DOHH2 (cell line): ENCODE measurements around the gene CCM2.

Experiments used
- EZH2phosphoT487 ChIP-seq: fragments of 200-600 bp; sonication (generic); IDR thresholded peaks from 2 replicates; pipeline ENCODE4 v1.6.1; 2017; ENCODE audit warnings: borderline replicate concordance, mild to moderate bottlenecking, antibody characterized with exemption, low read length, moderate library complexity, mixed read lengths
- TF ChIP-seq, protein P1 (sequence below): fragments of 200-600 bp; sonication (generic); IDR thresholded peaks from one replicate; pipeline ENCODE4 v1.5.1; 2014; ENCODE audit warnings: antibody characterized with exemption, mild to moderate bottlenecking, low read depth, low read length; ENCODE audit not compliant: poor library complexity, severe bottlenecking

DNA sequence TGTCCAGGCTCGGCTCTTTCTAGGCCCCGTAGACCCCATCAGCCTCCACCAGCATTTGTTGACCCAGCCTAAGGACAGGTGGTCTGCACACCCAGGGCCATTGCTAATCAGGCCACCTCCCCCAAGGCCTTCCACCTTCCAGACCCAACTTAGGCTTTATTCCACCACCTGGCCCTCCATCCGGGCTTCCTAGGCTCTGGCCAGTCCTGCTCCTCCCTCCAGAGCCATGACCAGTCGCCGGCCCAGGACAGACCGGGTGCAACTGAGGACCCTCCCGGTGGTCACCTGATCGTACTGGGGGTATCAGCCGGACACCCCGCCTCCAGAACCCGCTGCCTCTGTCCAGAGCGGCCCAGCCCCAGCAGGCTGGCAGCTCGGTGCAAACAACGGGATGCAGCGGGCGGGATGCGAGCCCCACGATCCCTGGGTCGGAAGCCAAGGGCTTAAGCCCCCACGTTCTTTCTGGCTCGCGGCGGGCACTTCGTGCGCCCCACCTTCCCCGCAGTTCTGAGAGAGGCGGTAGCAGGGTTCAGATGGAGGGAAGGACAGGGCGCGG lies 88.2 kb downstream of the CCM2 start:
- TF ChIP-seq, protein P1, sequence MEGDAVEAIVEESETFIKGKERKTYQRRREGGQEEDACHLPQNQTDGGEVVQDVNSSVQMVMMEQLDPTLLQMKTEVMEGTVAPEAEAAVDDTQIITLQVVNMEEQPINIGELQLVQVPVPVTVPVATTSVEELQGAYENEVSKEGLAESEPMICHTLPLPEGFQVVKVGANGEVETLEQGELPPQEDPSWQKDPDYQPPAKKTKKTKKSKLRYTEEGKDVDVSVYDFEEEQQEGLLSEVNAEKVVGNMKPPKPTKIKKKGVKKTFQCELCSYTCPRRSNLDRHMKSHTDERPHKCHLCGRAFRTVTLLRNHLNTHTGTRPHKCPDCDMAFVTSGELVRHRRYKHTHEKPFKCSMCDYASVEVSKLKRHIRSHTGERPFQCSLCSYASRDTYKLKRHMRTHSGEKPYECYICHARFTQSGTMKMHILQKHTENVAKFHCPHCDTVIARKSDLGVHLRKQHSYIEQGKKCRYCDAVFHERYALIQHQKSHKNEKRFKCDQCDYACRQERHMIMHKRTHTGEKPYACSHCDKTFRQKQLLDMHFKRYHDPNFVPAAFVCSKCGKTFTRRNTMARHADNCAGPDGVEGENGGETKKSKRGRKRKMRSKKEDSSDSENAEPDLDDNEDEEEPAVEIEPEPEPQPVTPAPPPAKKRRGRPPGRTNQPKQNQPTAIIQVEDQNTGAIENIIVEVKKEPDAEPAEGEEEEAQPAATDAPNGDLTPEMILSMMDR, result no peak
- no peak for TF ChIP-seq EZH2phosphoT487
